Lower leg skin (tissue), 3 donors: ENCODE measurements around the gene ZNFX1.

ENCODE experiments used
- POLR2A ChIP-seq, 2 donors: fragments of 450-650 bp; IDR thresholded peaks; one replicate each; pipeline ENCODE4 v1.6.1; 2016 to 2017; ENCODE audit warnings: antibody characterized with exemption in 2 of 2, mild to moderate bottlenecking in 1 of 2, moderate library complexity in 1 of 2
- TF ChIP-seq, protein P1 (sequence below), 3 donors: fragments of 450-650 bp; IDR thresholded peaks; one replicate each; pipeline ENCODE4 v1.5.1; 2016; ENCODE audit warnings: antibody characterized with exemption in 3 of 3, mild to moderate bottlenecking in 3 of 3, moderate library complexity in 2 of 3

DNA sequence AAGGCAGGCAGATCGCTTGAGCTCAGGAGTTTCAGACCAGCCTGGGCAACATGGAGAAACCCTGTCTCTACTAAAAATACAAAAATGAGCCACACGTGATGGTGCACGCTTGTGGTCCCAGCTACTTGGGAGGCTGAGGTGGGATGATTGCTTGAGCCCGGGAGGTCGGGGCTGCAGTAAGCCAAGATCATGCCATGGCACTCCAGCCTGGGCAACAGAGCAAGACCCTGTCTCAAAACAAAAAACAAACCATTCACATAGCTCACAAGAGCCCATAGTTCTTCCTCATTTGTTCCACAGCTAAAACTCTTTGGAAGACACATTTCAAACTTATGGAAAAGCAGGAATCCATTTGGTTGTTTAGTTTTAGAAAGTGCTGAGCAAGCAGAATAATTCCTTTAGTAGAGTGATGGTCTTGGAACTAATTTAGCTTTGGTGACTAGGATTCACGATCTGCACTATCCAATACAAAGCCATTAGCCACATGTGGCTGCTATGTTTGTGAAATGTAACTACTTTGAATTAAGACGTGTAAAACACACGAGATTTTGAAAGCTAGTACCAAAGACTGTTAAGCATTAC, 4.1 kb downstream of the ZNFX1 start:
- TF ChIP-seq, protein P1, sequence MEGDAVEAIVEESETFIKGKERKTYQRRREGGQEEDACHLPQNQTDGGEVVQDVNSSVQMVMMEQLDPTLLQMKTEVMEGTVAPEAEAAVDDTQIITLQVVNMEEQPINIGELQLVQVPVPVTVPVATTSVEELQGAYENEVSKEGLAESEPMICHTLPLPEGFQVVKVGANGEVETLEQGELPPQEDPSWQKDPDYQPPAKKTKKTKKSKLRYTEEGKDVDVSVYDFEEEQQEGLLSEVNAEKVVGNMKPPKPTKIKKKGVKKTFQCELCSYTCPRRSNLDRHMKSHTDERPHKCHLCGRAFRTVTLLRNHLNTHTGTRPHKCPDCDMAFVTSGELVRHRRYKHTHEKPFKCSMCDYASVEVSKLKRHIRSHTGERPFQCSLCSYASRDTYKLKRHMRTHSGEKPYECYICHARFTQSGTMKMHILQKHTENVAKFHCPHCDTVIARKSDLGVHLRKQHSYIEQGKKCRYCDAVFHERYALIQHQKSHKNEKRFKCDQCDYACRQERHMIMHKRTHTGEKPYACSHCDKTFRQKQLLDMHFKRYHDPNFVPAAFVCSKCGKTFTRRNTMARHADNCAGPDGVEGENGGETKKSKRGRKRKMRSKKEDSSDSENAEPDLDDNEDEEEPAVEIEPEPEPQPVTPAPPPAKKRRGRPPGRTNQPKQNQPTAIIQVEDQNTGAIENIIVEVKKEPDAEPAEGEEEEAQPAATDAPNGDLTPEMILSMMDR (IDR thresholded peaks at IDR 0.05): no peak
- TF ChIP-seq POLR2A (IDR thresholded peaks at IDR 0.05): no peak
